ENCODE measurements around the gene GLO1.

GRCh38 chr6:38736951-38737350 lies 34.0 kb upstream of the GLO1 start:
- TF ChIP-seq POLR2A (IDR thresholded peaks at IDR 0.05; ENCODE audit: low read length) (no peak), GATA1 (IDR thresholded peaks at IDR 0.05; ENCODE audit: low read depth, low read length) (no peak)

All from erythroblast (primary cell).